Kidney epithelial cell (primary cell): ENCODE results near the gene RASGRF2. TPM values are rescaled to one million over a fixed set of nuclear protein-coding genes. Genes with fewer than 3 reads are reported as not detected.

ENCODE experiments used
- DNase-seq: peaks from one replicate; pipeline ENCODE4 v3.0.0-alpha.2; 2010; ENCODE audit warnings: low read depth
- H3K27me3 ChIP-seq: 2 replicates; pipeline ENCODE4 v1.6.0; 2011; ENCODE audit warnings: low read length; ENCODE audit not compliant: control insufficient read depth, insufficient read depth
- H3K36me3 ChIP-seq: 2 replicates; pipeline ENCODE4 v1.5.1; 2011; ENCODE audit warnings: low read length; ENCODE audit not compliant: control insufficient read depth, insufficient read depth
- H3K4me3 ChIP-seq: 2 replicates; pipeline ENCODE4 v1.5.1; 2011; ENCODE audit warnings: low read depth, mild to moderate bottlenecking, control low read depth, low read length
- CTCF ChIP-seq: IDR thresholded peaks from 2 replicates; pipeline ENCODE4 v1.5.1; 2011; ENCODE audit warnings: mild to moderate bottlenecking, moderate library complexity, low read length, control low read depth, inconsistent platforms; ENCODE audit not compliant: insufficient read depth, poor library complexity, severe bottlenecking
- total RNA-seq: library from RNA; depleted of rRNA; stranded (reverse); fragments of >200 nt; gene quantifications from 2 replicates; pipeline ENCODE4 v1.2.3, GENCODE V29; 2015

RASGRF2 gene
- total RNA-seq, 1 donor from 2014 or later = 5.8 TPM

GRCh38 chr5:80962630-80963520 lies 2.7 kb downstream of the RASGRF2 start:
- Histone ChIP-seq H3K4me3 (peak overlapping the region; percentile 8), H3K36me3 (no peaks in the 10 kb centered on the region), H3K27me3 (peaks cover 4% of the 10 kb centered on the region)
- DNase-seq = no peak
- TF ChIP-seq CTCF = no peak

GRCh38 chr5:80963521-80963895 lies 3.3 kb downstream of the RASGRF2 start:
- TF ChIP-seq CTCF = no peak
- DNase-seq = no peak
- Histone ChIP-seq H3K36me3 (no peaks in the 10 kb centered on the region), H3K27me3 (peaks cover 4% of the 10 kb centered on the region), H3K4me3 (no peak overlapping the region)

GRCh38 chr5:80963966-80964481 lies 3.9 kb downstream of the RASGRF2 start:
- no peak for DNase-seq
- no peaks in the 10 kb centered on the region for H3K36me3 ChIP-seq
- H3K27me3 ChIP-seq = peaks cover 4% of the 10 kb centered on the region
- no peak for TF ChIP-seq CTCF
- no peak overlapping the region for H3K4me3 ChIP-seq

- no peak for TF ChIP-seq CTCF
- Histone ChIP-seq H3K27me3 (peaks cover 4% of the 10 kb centered on the region), H3K36me3 (no peaks in the 10 kb centered on the region), H3K4me3 (no peak overlapping the region)
- no peak for DNase-seq
Measured at GRCh38 chr5:80964491-80964890, 4.3 kb downstream of the RASGRF2 start.

GRCh38 chr5:80964919-80965318 lies 4.8 kb downstream of the RASGRF2 start:
- Histone ChIP-seq H3K27me3 (peaks cover under 1% of the 10 kb centered on the region), H3K4me3 (no peak overlapping the region)

More at GRCh38 chr5:80964919-80965318, 4.8 kb downstream of the RASGRF2 start:
- no peak for TF ChIP-seq CTCF
- DNase-seq = no peak
- H3K36me3 ChIP-seq = no peaks in the 10 kb centered on the region
